NCI-H345 treated with DMSO at 0.1 percent for 48 hours (cell line): ENCODE measurements around the gene PRSS21.

Source experiments
- DNase-seq: peaks from one replicate; lab custom pipeline; 2025; ENCODE audit not compliant: unreplicated experiment; lab: John Stamatoyannopoulos, UW

The PRSS21 gene

GRCh38 chr16:2865651-2866050 is 48.6 kb downstream of the PRSS21 start:
- no peak for DNase-seq

DNA sequence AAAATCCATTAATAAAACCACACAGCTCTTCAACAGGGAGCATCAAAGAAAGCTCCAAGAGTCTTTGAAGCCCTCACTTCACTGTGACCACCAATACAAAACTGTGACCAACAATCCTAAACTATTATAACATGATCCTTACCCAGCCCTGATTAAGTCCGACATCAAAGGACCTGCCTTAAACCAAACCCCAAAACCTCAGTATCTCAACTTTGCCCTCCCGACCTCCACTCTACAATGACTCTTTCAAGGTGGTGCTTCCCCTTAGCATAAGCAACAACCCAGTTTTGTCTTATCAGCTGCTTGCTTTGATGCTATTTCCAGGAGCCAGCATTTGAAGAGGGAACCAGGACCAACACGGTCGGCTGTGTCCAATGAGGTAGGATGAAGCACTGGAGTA is 49.4 kb downstream of the PRSS21 start:
- DNase-seq: no peak

DNA sequence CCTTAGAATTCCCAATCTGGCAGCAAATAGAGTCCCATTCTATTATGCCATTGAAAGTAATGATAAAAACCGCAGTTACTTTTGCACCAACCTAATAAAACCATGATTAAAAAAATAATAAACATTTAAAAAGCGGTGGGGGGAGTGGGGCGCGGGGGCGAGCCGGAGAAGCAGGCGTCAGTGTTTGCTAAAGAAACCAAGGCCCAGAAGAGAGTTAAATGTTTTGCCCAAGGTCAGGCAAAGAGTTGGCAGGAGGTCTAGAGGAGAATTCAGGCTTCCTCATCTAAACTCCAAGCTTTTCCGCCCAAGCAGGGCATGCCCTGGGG is 50.6 kb downstream of the PRSS21 start:
- no peak for DNase-seq

DNA sequence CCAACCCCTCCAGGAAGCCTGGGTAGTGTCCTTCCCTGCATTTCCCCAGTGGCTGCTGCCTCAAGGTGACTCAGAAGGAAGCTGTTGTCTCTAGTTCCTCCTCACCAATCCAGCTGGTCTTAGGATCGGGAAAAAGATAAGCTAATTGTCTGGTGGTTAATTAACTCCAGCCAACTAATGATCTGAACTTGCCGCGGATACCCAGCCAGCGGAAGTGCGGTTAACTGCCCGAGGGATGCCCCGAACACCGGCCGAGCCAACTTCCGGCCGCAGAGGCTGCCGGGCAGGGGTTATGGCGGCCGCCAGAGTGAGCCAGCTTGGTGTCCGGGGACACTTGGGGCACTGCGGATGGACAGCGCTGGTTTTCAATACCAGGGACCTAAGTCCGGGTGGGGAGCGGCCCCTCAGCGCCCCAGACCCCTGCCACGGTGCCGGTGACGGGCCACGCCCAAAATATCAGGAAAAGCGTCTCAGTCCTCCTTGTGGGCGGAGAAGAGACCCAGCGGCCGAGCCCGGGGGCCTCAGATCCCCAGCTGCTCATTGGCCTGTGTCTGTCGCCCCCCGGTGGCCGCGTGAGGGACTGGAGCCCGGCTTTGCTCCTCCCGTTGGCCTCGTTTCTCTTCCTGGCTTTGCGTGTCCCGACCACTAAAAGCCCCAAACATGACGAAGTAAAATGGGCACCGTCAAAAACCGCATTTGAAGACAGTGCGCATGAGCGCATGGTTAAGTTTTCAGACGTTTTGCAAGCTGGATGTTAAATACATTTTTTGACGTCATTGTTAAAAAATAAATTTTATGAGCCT is 51.2 kb downstream of the PRSS21 start:
- DNase-seq: peak; percentile 92
